HG03378 (cell line): Measurements from ENCODE around the gene GPATCH2L.

ENCODE experiments used
- ATAC-seq: cut with Tn5 transposase; IDR thresholded peaks from one replicate; pipeline ENCODE4 v1.9.1; 2021; ENCODE audit warnings: mild to moderate bottlenecking, moderate library complexity; ENCODE audit not compliant: unreplicated experiment

Gene GPATCH2L

GRCh38 chr14:76135722-76136121 lies 16.0 kb upstream of the GPATCH2L start:
- ATAC-seq, result no peak

DNA sequence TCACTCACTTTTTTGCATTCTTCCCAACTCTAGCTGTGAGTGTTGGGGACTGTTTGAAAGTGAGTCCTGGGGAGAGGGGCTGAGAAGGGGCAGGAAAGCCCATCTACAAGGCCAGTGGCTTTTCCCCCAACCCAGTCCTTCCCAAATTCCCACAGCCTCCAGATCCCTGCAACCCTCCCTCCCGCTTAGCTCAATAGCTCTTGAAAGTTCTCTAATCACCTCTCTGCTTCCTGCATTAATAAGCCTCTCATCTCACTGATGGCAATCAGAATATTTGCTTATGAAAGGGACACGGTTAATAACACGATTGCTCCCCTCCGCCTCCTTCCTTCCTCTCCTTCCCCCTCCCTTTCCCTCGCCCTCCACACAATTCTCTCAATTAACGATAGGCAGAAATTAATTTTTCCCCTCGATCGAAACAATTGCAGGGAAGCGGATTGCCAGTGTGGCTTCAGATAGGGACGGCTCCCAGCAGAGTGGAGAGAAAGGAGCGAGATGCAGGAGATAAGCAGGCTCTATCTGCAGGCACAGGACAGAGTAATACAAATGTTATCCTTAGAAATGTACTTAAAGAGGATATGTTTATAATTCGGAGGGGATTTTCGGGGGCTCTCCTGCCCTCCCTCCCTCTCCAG lies 15.1 kb upstream of the GPATCH2L start:
- no peak for ATAC-seq

DNA sequence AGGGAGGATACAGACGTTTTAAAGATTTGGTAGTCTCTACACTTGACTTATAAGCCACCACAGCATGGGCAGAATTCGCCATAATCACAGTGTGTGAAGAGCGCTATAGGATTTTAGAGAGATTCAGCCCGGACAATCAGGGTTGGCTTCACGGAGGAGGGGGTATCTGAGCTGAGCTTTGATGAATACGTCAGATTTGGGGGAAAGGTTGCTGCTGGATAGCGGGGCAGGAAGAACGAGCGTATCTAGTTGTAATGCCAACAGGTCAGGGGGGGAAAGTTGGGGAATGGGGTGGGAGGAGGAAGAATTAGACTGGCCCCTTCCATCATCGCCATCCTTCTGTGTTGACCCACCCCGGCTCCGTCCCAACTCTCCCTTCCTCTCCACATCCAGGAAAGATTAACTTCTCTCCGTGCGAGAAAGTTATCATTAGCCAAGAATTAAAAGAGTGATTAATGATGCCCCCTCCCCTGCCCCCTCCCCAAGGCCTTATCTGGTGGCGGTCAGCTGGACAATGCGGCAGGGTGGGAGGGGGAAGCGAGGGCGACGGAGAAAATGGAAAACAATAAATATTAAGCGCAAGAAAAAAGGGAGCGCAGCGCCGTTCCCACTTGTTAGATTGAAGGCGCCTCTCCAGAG lies 13.5 kb upstream of the GPATCH2L start:
- ATAC-seq, result no peak

DNA sequence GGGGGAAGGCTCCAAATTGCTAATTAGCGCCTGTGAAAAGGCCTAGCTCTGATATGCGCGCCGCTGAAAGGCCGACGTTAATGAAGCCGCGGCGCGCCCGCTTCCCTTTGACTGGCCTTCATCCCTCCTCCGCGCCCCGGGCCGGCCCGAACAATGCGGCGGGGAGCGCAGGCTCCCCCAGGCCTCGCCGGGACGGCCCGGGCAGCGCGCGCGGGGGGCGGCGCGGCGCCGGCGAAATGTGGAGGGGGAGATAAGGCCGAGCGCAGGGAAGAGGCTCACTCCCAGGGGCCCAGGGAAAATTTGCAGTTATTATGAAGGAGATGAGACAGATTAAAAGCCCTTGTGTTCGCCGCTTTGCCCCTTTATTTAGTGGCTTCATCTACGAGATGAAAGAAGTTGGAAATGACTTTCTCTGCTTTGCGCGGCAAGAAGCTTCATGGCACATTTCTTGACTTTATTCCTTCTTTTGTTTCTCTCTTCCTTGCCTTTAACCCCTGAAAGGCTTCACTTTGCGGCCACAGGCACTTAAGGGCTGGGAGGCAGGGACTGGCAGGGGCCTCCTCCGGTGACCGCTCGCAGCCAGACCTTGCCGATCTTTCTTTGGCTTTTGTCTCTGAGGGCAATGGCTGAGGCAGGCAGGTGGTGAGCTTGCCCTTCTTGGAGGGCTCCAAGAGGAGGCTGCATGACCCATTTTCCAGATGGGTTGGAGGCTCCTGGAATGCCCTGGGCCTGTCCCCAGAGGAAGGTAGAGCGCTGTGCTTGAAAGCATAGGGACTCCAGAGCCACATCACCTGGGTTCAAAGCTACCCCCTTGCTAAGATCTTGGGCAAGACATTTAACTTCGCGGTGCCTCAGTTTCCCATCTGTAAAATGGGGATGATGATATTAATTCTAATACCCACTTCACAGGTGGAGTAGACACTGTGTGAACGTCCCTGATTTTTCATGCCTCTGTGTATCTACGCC lies 12.7 kb upstream of the GPATCH2L start:
- ATAC-seq, result no peak

- ATAC-seq, result no peak
Measured at GRCh38 chr14:76143642-76144041, 8.1 kb upstream of the GPATCH2L start.

- ATAC-seq, result no peak
Measured at GRCh38 chr14:76146976-76147375, 4.7 kb upstream of the GPATCH2L start.

DNA sequence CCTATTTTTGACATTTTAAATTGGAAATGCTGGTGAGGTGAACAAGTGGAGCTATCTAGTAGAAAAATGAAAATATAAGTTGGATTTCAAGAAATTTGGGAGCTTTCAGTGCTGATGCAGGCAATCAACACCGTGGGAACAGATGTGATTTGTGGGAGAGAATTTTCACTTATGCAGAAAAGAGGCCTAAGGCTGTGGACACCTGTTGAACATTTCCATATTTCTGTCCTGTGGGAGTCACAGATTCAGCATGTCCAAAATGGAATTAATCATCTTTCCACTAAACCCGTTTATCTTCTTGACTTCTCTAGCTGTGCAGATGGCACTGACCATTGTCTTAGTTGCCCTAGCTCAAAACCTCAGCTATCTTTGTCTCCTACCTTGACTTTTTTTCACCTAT lies 2.5 kb upstream of the GPATCH2L start:
- ATAC-seq, result no peak

GRCh38 chr14:76152333-76152681 lies 585 bp downstream of the GPATCH2L start:
- peak; percentile 63 for ATAC-seq

DNA sequence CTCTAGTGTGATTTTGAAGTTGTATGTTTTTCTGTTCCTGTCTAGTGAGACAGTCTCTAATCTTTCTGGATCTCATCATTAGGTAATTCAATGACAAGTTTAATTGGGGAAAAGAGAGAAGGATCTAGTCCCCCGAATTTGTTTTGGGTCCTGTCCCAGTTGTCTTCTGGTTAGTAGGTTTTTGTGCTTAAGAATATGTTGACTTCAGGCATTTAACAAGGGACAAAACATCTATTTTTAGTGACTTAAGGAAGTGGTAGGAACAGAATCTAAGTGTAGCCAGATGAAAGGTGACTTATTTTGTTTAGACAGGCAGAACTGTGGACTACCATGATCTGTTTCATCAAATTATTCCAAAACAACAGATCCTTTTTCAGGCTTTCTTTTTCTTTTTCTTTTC lies 2.2 kb downstream of the GPATCH2L start:
- ATAC-seq, result no peak

DNA sequence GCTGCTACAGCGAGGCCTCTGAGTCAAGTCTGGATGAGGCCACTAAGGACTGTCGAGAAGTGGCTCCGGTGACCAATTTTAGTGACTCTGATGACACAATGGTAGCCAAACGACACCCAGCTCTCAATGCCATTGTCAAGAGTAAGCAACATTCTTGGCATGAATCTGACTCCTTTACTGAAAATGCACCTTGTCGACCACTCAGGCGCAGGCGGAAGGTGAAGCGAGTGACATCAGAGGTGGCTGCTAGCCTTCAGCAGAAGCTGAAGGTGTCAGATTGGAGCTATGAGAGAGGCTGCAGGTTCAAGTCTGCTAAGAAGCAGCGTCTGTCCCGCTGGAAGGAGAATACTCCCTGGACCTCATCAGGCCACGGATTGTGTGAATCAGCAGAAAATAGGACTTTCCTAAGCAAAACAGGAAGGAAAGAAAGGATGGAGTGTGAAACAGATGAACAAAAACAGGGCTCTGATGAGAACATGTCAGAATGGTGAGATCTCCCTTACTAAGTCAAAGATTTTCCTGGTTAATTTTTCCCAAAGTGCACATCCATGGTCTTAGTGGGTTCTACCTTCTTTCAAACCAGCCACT lies 2.9 kb downstream of the GPATCH2L start:
- ATAC-seq, result no peak

GRCh38 chr14:76163668-76164363 lies 12.1 kb downstream of the GPATCH2L start:
- ATAC-seq, result no peak

DNA sequence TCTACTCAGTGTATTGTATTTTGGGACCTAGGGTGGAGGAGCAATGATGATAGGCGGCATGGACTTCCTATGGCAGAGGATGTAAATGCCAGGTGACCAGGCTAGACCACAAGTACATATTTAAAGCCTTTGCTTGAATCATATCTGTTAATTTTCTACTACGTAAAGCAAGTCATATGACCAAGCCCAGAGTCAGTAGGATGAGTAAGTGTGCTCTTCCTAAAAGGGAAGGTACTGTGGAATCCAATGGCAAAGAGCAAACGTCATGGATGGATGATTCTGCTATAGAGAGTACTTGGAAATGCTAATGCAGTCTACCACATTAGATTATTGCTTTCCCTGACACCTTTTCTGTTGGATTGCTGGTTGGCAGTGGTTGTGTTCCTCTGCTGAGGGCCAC lies 16.8 kb downstream of the GPATCH2L start:
- no peak for ATAC-seq

GRCh38 chr14:76169776-76170175 lies 18.1 kb downstream of the GPATCH2L start:
- ATAC-seq, result no peak

DNA sequence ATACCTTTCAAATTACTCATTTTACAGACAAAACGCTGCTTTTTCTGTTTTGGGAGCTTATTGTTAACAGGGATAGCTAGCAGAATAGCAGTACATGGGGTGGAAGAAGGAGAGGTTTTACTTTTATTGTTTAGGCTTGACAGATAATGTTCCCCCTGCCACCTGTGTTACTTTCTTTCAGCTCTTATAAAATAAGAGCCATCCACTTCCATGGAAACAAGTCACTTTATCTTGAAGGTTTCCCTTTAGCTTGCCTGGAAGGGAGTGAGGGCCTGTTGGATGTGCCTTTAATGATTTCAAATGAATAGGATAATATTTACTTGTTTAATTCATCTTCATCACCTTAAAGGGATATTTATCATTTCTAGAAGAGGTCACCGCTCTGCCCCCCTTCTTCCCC lies 23.3 kb downstream of the GPATCH2L start:
- no peak for ATAC-seq

DNA sequence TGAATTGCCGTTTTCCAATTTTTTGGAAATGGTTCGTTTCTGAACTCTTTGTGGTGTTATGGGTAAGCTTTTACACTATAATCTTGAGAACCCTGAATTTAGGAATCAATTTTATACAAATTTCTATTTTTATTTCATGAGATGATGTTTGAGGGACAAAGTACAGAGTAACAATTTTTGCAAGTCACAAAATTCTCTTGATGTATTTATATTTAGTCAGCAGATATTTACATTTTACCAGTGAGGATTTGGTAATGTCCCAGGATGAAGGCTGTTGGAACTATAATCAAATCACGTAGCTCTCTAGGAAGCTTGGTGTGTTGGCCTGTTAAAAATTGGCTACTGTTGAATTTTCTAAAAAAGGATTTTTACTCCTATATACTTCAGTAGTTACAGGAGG lies 24.2 kb downstream of the GPATCH2L start:
- no peak for ATAC-seq

DNA sequence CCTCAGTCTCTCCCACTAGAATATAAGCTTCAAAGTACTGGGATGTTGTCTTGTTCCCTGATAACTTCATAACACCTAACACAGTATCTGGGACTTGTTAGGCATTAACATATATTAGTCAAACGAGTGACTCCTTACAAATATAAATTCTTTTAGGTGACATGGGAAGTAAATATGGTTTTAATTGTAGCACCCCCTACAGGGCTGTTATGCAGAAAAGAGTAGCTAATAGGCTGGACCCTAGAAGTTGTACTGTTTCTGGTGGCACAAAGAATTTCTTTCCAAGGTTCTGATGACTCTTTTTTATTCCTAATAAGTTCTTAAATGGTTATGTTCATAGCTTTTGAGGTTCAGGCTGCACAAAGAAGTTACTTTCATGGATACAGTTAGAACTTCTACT lies 29.8 kb downstream of the GPATCH2L start:
- no peak for ATAC-seq

- ATAC-seq, result no peak
Measured at GRCh38 chr14:76186308-76187027, 34.7 kb downstream of the GPATCH2L start.

DNA sequence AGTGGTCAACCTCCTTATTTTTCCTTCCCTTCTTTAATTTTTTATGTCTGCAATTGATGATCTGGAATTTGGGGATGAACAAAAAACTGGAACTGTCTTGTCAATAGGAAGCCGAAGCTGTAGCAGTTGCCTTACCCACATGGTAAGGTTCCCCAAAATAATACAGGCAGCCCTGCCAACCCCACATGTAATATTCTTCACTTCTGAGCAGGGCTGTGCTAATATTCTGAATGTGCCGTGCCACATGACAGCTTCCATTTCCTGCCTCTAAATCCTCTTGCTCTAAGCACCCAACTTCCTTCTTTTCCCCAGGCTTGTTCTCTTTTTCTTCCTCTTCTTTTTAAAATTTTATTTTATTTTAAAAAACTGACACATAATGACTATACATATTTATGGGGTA lies 39.6 kb downstream of the GPATCH2L start:
- no peak for ATAC-seq

- ATAC-seq, result no peak
Measured at GRCh38 chr14:76193696-76194095, 42.0 kb downstream of the GPATCH2L start.

- ATAC-seq, result no peak
Measured at GRCh38 chr14:76194327-76194726, 42.6 kb downstream of the GPATCH2L start.
